Mesenteric fat pad (tissue), 1 donor: ENCODE measurements around the gene PHYH. TPM values are rescaled to one million over a fixed set of nuclear protein-coding genes. Genes with fewer than 3 reads are reported as not detected.

Source experiments
- DNase-seq: peaks from one replicate; pipeline ENCODE4 v3.0.0-alpha.2; 2020; ENCODE audit warnings: low spot score
- total RNA-seq: library from RNA; stranded (reverse); fragmentation: NEBNext Ultra II Directional; extraction: Animal tissue kit (Norgen Biotek cat#: 25700); gene quantifications from one replicate; pipeline ENCODE4 v1.2.1, GENCODE V29; 2021
- donor health status: DM: yes; HTN: yes; CAD: no.

Gene PHYH
- total RNA-seq, 1 donor from 2014 or later: 44.1 TPM

DNA sequence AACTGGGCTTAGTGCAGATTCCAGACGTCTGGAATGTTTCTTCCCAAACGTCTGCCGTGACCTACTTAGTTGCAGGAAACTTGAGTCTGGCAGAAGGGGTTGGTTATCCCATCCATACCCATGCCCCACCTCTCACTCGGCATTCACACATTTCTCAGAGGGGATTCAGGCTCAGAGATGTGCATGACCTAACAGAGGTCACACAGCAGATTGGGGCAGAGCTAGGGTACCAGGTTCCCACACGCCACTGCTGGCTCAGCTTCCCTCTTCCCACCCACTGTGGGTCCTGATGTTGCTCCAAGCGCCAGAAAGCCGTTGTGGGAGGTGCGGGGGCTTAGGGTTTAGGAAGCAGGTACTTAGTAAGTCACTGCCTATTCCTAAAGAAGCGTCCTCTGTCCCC, 68.7 kb downstream of the PHYH start:
- peak; percentile 26 for DNase-seq

Other genes starting within 250 kb of the PHYH start
- 116 TPM for gene OPTN, start 199.9 kb downstream of the PHYH start, total RNA-seq
- gene MCM10, start 138.5 kb downstream of the PHYH start, total RNA-seq: 1.2 TPM
- gene UCMA, start 65.7 kb downstream of the PHYH start, total RNA-seq: not detected
- gene SEPHS1, start 48.2 kb upstream of the PHYH start, total RNA-seq: 38.0 TPM
- gene BEND7, start 228.9 kb upstream of the PHYH start, total RNA-seq: 26.8 TPM